Measurements from ENCODE around the gene SERPINA4. TPM values are rescaled to one million over a fixed set of nuclear protein-coding genes. Genes with fewer than 3 reads are reported as not detected.

The SERPINA4 gene
- total and polyA plus RNA-seq, 2 of the 8 experiments (the other 6 are each of a cell fraction or from before 2014, with no cell fraction given), result not detected

- H3K9ac ChIP-seq (replicated peaks in 1 of 4; ENCODE audit: extremely low read depth in 1 of 4, low read depth in 3 of 4, low read length in 3 of 4), result no peak overlapping the region
- TF ChIP-seq RAD21 (IDR thresholded peaks at IDR 0.05 in 1 of 2, conservative IDR thresholded peaks at IDR 0.05 in 1 of 2; ENCODE audit: low read depth in 2 of 2, low read length in 2 of 2) (peak; percentile 47 to 63), PHF8 (conservative IDR thresholded peaks at IDR 0.05; ENCODE audit: low read depth, low read length) (no peak), MAFK (IDR thresholded peaks at IDR 0.05; ENCODE audit: low read depth, low read length) (0 out of 2 replicates have a peak, but pooled peaks have one; percentile 7), CTCF (IDR thresholded peaks at IDR 0.05; ENCODE audit: control extremely low read depth in 1 of 3, insufficient read depth in 1 of 3, low read depth in 1 of 3, low read length in 3 of 3) (peak in 2 of 3 experiments; percentile 33 to 50; a peak in 3 of 4 replicates)
- H3K79me1 ChIP-seq (ENCODE audit: low read depth, low read length), result no peaks in the 10 kb centered on the region
- no peak overlapping the region for H2BK15ac ChIP-seq (ENCODE audit: low read length)
- H2BK20ac ChIP-seq (ENCODE audit: low read length), result no peak overlapping the region
- peaks cover 0 to 2% (median 0%) of the 10 kb centered on the region in 4 experiments; a peak in 2 of 7 replicates for H3K4me1 ChIP-seq (replicated peaks in 1 of 4; ENCODE audit: control insufficient read depth in 3 of 4, insufficient read depth in 4 of 4, low read length in 3 of 4)
- FAIRE-seq (peak; percentile 63), DNase-seq (ENCODE audit: low read depth in 1 of 2, low spot score in 2 of 2) (no peak)
- peaks cover 0 to 3% (median 0%) of the 10 kb centered on the region in 4 experiments; a peak in 1 of 7 replicates for H3K27me3 ChIP-seq (replicated peaks in 1 of 4; ENCODE audit: control insufficient read depth in 3 of 4, extremely low read depth in 1 of 4, insufficient read depth in 3 of 4, low read length in 3 of 4)
- no peak overlapping the region for H3K4ac ChIP-seq (replicated peaks; ENCODE audit: insufficient read length, low read depth, low read length)
- H3K9me3 ChIP-seq (ENCODE audit: insufficient read depth in 2 of 2, low read depth in 1 of 2, low read length in 1 of 2), result no peaks in the 10 kb centered on the region
- POLR2A ChIA-PET (ENCODE audit: partially characterized antibody), result no interaction called here
- H3K36me3 ChIP-seq (ENCODE audit: control insufficient read depth in 2 of 4, insufficient read depth in 4 of 4, low read length in 3 of 4), result no peaks in the 10 kb centered on the region
- no peak overlapping the region for H2BK120ac ChIP-seq (replicated peaks; ENCODE audit: low read depth, low read length)
- H3K23me2 ChIP-seq (ENCODE audit: low read depth, low read length), result no peaks in the 10 kb centered on the region
- H3K4me3 ChIP-seq (ENCODE audit: extremely low read depth in 1 of 4, insufficient read depth in 2 of 4, low read depth in 3 of 4, low read length in 4 of 4), result no peak overlapping the region
- no peak overlapping the region for H2BK5ac ChIP-seq (ENCODE audit: low read depth, low read length)
- H2AFZ ChIP-seq (ENCODE audit: low read length), result peak overlapping the region; percentile 36
- no peaks in the 10 kb centered on the region for H4K20me1 ChIP-seq (replicated peaks in 1 of 2; ENCODE audit: control insufficient read depth in 1 of 2, insufficient read depth in 2 of 2, low read length in 2 of 2)
- H3K18ac ChIP-seq (ENCODE audit: extremely low read depth, low read length), result no peak overlapping the region
- H2BK12ac ChIP-seq (ENCODE audit: low read depth, low read length), result no peak overlapping the region
- H2AK5ac ChIP-seq (ENCODE audit: low read depth, low read length), result no peak overlapping the region
- no peak overlapping the region for H4K91ac ChIP-seq (replicated peaks; ENCODE audit: insufficient read length, low read length)
- no peak overlapping the region for H3K14ac ChIP-seq (ENCODE audit: insufficient read length)
- H4K8ac ChIP-seq (ENCODE audit: extremely low read depth, insufficient read depth, low read length), result no peak overlapping the region
- H3K27ac ChIP-seq (ENCODE audit: low read depth, low read length), result no peak overlapping the region
- no peak overlapping the region for H3K4me2 ChIP-seq (ENCODE audit: insufficient read depth in 1 of 2, low read depth in 2 of 2, low read length in 2 of 2)
- no peak overlapping the region for H4K5ac ChIP-seq (ENCODE audit: insufficient read length, low read depth, low read length)
- H3K56ac ChIP-seq (replicated peaks; ENCODE audit: insufficient read length, low read depth, low read length), result no peak overlapping the region
- no peak overlapping the region for H3K23ac ChIP-seq (ENCODE audit: insufficient read length)
- H3K79me2 ChIP-seq (ENCODE audit: control insufficient read depth in 1 of 2, insufficient read depth in 2 of 2, low read length in 2 of 2), result no peaks in the 10 kb centered on the region
- CTCF ChIA-PET (ENCODE audit: partially characterized antibody), result interaction anchor here (0.8 to 7.8 kb wide), 7 partner anchors 14 to 180 kb away, joined by 3 to 56 read pairs (median 4); no protein-coding TSS in a partner anchor
- 77% methylated on average over 2 of the region's 2 CpGs; no CpG with 5 or more reads in 1 of the 2 experiments for WGBS, 2 experiments (ENCODE audit: extremely low coverage in 1 of 2, insufficient coverage in 1 of 2, insufficient read length in 1 of 2, insufficient replicate concordance in 2 of 2, low coverage in 1 of 2, low lambda C conversion rate in 2 of 2, missing lambda C conversion rate in 1 of 2)
Measured at GRCh38 chr14:94536836-94537235, 24.4 kb upstream of the SERPINA4 start.

Data from H1 (cell line).